ENCODE results near the gene RFX3. TPM values are rescaled to one million over a fixed set of nuclear protein-coding genes. Genes with fewer than 3 reads are reported as not detected.

Gene RFX3
- total and polyA plus RNA-seq, 2 donors from 2014 or later: 1.6 to 17.8 TPM

DNA sequence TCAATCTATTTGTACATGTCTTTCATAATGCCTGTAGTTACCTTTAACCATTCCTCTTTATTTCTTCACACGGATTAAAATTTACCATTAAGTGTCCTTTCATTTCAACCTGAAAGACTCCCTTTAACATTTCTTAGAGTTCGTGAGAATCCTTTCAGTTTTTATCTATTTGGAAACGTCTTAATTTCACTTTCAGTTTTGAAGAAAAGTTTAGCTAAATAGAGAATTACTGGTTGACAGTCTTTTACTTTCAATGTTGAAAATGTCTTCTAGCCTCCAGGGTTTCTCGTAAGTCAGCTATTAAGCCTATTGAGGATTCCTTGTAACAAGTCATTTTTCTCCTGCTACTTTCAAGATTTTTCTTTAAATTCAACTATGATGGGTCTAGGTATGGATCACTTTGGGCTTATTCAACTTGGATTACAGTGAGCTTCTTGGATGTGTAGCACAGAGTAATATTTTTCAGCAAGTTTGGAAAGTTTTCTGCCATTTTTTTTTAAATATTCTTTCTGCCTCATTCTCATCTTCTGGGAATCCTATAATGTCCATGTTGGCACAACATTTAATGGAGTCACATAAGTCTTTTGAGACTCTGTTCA lies 48.5 kb downstream of the RFX3 start:
- intact Hi-C loops (cut with DNase I): no loop called here
- H3K27ac ChIP-seq (ENCODE audit: low read depth in 2 of 2, low read length in 2 of 2): no peak overlapping the region
- no peaks in the 10 kb centered on the region for H3K9me3 ChIP-seq (ENCODE audit: control insufficient read depth in 2 of 3, insufficient read depth in 1 of 3, low read length in 3 of 3)
- no peaks in the 10 kb centered on the region for H3K4me1 ChIP-seq (ENCODE audit: control insufficient read depth in 2 of 3, insufficient read depth in 2 of 3, low read depth in 1 of 3, low read length in 3 of 3)
- DNase-seq (no peak), FAIRE-seq (no peak)
- H3K27me3 ChIP-seq (ENCODE audit: control insufficient read depth, insufficient read depth, low read length): no peaks in the 10 kb centered on the region
- no peaks in the 10 kb centered on the region for H3K36me3 ChIP-seq (ENCODE audit: control insufficient read depth in 2 of 3, insufficient read depth in 3 of 3, low read length in 3 of 3)
- no peak overlapping the region for H3K4me3 ChIP-seq (ENCODE audit: low read length in 3 of 3)
- H3K9ac ChIP-seq (ENCODE audit: low read length in 3 of 3): no peak overlapping the region
- TF ChIP-seq, protein P1, sequence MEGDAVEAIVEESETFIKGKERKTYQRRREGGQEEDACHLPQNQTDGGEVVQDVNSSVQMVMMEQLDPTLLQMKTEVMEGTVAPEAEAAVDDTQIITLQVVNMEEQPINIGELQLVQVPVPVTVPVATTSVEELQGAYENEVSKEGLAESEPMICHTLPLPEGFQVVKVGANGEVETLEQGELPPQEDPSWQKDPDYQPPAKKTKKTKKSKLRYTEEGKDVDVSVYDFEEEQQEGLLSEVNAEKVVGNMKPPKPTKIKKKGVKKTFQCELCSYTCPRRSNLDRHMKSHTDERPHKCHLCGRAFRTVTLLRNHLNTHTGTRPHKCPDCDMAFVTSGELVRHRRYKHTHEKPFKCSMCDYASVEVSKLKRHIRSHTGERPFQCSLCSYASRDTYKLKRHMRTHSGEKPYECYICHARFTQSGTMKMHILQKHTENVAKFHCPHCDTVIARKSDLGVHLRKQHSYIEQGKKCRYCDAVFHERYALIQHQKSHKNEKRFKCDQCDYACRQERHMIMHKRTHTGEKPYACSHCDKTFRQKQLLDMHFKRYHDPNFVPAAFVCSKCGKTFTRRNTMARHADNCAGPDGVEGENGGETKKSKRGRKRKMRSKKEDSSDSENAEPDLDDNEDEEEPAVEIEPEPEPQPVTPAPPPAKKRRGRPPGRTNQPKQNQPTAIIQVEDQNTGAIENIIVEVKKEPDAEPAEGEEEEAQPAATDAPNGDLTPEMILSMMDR (IDR thresholded peaks at IDR 0.05; ENCODE audit: borderline replicate concordance, extremely low read depth, insufficient read depth): no peak

DNA sequence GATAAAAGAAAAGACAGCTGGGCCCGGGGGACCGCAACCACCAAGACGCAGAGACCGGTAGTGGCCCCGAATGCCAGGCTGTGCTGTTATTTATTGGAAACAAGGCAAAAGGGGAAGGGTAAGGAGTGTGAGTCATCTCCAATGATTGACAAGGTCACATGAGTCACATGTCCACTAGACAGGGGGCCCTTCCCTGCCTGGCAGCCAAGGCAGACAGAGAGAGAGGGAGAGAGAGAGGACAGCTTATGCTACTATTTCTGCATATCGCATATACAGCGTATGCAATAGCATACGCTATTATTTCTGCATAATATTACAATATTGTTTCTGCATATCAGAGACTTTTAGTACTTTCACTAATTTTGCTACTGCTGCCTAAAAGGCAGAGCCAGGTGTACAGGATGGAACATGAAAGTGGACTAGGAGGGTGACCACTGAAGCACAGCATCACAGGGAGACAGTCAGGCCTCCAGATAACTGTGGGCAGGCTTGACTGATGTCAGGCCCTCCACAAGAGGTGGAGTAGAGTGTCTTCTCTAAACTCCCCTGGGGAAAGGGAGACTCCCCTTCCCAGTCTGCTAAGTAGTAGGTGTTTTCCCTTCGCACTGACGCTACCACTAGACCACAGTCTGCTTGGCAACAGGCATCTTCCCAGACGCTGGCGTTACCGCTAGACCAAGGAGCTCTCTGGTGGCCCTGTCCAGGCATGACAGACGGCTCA lies 50.3 kb downstream of the RFX3 start:
- DNase-seq (no peak), FAIRE-seq (no peak)
- H3K27ac ChIP-seq (ENCODE audit: low read depth in 2 of 2, low read length in 2 of 2): no peak overlapping the region
- H3K4me1 ChIP-seq (ENCODE audit: control insufficient read depth in 2 of 3, insufficient read depth in 2 of 3, low read depth in 1 of 3, low read length in 3 of 3): no peaks in the 10 kb centered on the region
- TF ChIP-seq, protein P1 (IDR thresholded peaks at IDR 0.05; ENCODE audit: borderline replicate concordance, extremely low read depth, insufficient read depth): no peak
- H3K9ac ChIP-seq (ENCODE audit: low read length in 3 of 3): no peak overlapping the region
- H3K9me3 ChIP-seq (ENCODE audit: control insufficient read depth in 2 of 3, insufficient read depth in 1 of 3, low read length in 3 of 3): no peaks in the 10 kb centered on the region
- no peak overlapping the region for H3K4me3 ChIP-seq (ENCODE audit: low read length in 3 of 3)
- intact Hi-C loops (cut with DNase I): no loop called here
- H3K27me3 ChIP-seq (ENCODE audit: control insufficient read depth, insufficient read depth, low read length): no peaks in the 10 kb centered on the region
- no peaks in the 10 kb centered on the region for H3K36me3 ChIP-seq (ENCODE audit: control insufficient read depth in 2 of 3, insufficient read depth in 3 of 3, low read length in 3 of 3)

DNA sequence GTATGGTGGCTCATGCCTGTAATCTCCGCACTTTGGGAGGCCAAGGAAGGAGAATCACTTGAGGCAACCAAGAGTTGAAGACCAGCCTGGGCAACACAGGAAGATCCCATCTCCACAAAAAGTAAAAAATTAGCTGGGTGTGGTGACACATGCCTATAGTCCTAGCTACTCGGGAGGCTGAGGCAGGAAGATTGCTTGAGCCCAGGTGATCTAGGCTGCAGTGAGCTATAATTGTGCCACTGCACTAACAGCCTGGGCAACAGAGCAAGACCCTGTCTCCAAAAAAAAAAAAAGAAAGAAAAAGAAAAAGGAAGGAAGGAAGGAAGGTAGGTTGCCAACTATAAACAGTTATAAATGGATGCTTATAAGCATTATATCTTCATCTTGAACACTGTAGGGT lies 51.0 kb downstream of the RFX3 start:
- H3K36me3 ChIP-seq (ENCODE audit: control insufficient read depth in 2 of 3, insufficient read depth in 3 of 3, low read length in 3 of 3): no peaks in the 10 kb centered on the region
- H3K4me1 ChIP-seq (ENCODE audit: control insufficient read depth in 2 of 3, insufficient read depth in 2 of 3, low read depth in 1 of 3, low read length in 3 of 3): no peaks in the 10 kb centered on the region
- TF ChIP-seq, protein P1 (IDR thresholded peaks at IDR 0.05; ENCODE audit: borderline replicate concordance, extremely low read depth, insufficient read depth): no peak
- H3K4me3 ChIP-seq (ENCODE audit: low read length in 3 of 3): no peak overlapping the region
- H3K27ac ChIP-seq (ENCODE audit: low read depth in 2 of 2, low read length in 2 of 2): no peak overlapping the region
- no peaks in the 10 kb centered on the region for H3K27me3 ChIP-seq (ENCODE audit: control insufficient read depth, insufficient read depth, low read length)
- DNase-seq (no peak), FAIRE-seq (no peak)
- intact Hi-C loops (cut with DNase I): no loop called here
- H3K9me3 ChIP-seq (ENCODE audit: control insufficient read depth in 2 of 3, insufficient read depth in 1 of 3, low read length in 3 of 3): no peaks in the 10 kb centered on the region
- no peak overlapping the region for H3K9ac ChIP-seq (ENCODE audit: low read length in 3 of 3)
